Stimulated activated CD4-positive, alpha-beta T cell treated with anti-CD3 and anti-CD28 coated beads, Interleukin-1b, Interleukin-23, amount 100 ng/mL, for 24 hours (primary cell): ENCODE measurements around the gene CRYM.
"Not testable (repeated sequence)": the region's sequence is repeated elsewhere in the genome, so short reads cannot be mapped to it uniquely, and the experiment has no call there.

Source experiments
- DNase-seq, 4 experiments: peaks; one replicate each; pipeline ENCODE4 v3.0.0-alpha.2; 2020; ENCODE audit warnings: low read depth in 4 of 4, low spot score in 1 of 4

CRYM gene

GRCh38 chr16:21277927-21278706 is at the start of gene CRYM:
Gene CRYM, minus strand, starts transcription at chr16:21278290. Its CDS starts 39 bp downstream, at chr16:21278251.
- peak in 3 of 4 experiments; percentile 30 to 38 (median 37) for DNase-seq

- no peak for DNase-seq
Observed at GRCh38 chr16:21327046-21327445, 49.0 kb upstream of the CRYM start.

GRCh38 chr16:21326459-21326858 is 48.4 kb upstream of the CRYM start:
- DNase-seq: no peak

- DNase-seq: no peak
Observed at GRCh38 chr16:21324267-21324666, 46.2 kb upstream of the CRYM start.

GRCh38 chr16:21322251-21322650 is 44.2 kb upstream of the CRYM start:
- DNase-seq: not testable (repeated sequence)

GRCh38 chr16:21321736-21322135 is 43.6 kb upstream of the CRYM start:
- no peak for DNase-seq

- no peak for DNase-seq
Observed at GRCh38 chr16:21314339-21314738, 36.2 kb upstream of the CRYM start.

GRCh38 chr16:21312863-21313372 is 34.8 kb upstream of the CRYM start:
- not testable (repeated sequence) for DNase-seq

GRCh38 chr16:21312046-21312445 is 34.0 kb upstream of the CRYM start:
- DNase-seq: not testable (repeated sequence)

- DNase-seq: not testable (repeated sequence)
Observed at GRCh38 chr16:21306712-21307111, 28.6 kb upstream of the CRYM start.

GRCh38 chr16:21302898-21303528 is 24.9 kb upstream of the CRYM start:
- DNase-seq: no peak

- DNase-seq: no peak
Observed at GRCh38 chr16:21302454-21302853, 24.4 kb upstream of the CRYM start.

GRCh38 chr16:21301895-21302291 is 23.8 kb upstream of the CRYM start:
- DNase-seq: no peak

GRCh38 chr16:21301168-21301894 is 23.2 kb upstream of the CRYM start:
- peak in 3 of 4 experiments; percentile 11 to 50 (median 29) for DNase-seq

- peak in 3 of 4 experiments; percentile 28 to 67 (median 31) for DNase-seq
Observed at GRCh38 chr16:21300309-21301167, 22.4 kb upstream of the CRYM start.

- not testable (repeated sequence) for DNase-seq
Observed at GRCh38 chr16:21289789-21290188, 11.7 kb upstream of the CRYM start.

GRCh38 chr16:21285314-21285713 is 7.2 kb upstream of the CRYM start:
- no peak for DNase-seq

- no peak for DNase-seq
Observed at GRCh38 chr16:21284414-21284813, 6.3 kb upstream of the CRYM start.

- DNase-seq: no peak
Observed at GRCh38 chr16:21283521-21284289, 5.6 kb upstream of the CRYM start.
